HG03045 (cell line): ENCODE results near the gene PTPRN2.

Experiments
- ATAC-seq: cut with Tn5 transposase; IDR thresholded peaks from one replicate; pipeline ENCODE4 v1.9.1; 2021; ENCODE audit warnings: mild to moderate bottlenecking, moderate library complexity; ENCODE audit not compliant: unreplicated experiment

Gene PTPRN2

DNA sequence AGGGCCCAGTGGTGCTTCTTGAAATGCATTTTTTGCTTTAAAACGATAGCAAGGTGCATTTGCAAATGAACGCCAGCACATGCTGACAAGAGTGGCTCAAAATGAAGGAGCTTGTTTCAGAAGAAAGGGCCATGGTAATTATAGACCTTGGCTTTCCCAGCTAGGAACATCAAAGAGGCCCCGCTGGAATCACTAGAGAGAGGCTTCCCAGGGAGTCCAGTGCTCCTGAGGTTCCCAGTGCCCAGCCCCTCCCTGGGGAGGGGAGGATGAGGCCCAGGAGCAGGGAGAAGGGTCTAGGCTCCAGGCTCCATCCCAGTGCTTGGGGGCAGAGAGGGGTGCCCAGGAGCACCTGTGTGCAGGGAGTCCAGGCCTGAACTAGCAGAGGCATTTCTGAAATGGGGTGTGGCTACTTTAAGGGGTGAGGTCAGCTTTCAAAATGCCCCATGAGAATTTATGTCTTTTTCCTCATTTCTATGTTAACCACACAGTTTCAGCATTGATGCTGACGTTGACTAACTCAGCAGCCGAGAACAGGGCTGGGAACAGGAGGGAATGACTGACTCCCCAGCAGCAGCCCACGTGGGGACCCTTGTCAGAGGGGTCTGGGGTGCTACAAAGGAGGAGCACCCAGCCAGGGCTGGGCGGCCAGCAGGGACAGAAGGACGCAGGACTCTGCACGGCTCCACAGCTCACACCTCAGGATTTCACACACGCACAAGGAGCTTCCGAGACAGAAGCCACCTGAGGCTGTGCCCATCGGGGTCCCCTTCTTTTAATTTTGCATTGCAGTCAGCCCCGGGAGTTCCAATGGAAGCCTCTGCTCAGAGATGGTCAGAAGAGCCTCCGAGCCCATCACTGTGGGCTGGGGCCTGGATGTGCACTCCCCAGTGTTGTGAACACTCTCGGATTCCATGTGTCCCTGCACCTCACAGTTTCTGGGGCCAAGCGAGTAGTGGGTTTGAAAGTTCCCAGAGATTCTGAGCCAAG, 570.2 kb downstream of the PTPRN2 start:
- ATAC-seq: no peak

DNA sequence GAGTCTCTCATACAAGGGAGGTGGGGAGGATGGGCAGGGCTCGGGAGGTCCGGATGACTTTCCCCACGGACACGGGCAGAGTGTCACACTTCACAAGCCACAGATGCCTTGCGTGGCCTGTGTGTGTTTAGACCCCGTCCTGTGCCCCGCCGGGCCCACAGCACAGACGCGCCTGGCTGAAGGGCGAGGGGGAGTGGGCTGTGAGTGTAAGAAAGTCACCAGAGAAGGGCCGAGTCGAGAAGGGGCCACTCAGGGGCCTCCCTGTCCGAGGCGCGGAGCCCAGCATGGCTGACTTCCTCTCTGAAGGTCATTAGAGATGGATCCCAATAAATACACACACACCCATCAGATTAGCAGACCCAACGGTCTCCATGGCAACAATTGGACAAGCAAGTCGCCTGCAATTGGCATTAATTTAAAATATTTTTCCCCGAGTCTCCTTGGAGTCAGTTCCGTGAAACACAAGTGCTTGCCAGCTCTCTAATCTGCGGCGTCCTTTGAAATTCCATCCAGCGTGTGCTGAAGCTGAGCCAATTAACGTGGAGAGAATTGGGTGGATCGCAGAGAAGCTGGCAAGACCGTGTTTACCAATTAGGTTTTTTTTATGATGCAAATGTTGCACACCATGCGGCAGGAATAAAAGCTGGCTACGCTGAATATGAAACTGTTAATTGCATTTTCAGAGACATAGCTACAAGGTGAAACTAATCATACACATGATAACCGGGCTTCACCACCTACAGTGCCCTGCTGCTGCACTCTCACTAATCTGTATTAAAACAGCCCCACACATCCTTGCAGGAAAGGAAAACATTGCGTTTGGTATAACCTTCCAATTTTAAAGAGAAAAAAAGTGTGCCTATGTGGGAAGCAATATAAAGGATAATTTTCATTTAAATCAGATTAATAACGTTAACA, 571.2 kb downstream of the PTPRN2 start:
- ATAC-seq: no peak

DNA sequence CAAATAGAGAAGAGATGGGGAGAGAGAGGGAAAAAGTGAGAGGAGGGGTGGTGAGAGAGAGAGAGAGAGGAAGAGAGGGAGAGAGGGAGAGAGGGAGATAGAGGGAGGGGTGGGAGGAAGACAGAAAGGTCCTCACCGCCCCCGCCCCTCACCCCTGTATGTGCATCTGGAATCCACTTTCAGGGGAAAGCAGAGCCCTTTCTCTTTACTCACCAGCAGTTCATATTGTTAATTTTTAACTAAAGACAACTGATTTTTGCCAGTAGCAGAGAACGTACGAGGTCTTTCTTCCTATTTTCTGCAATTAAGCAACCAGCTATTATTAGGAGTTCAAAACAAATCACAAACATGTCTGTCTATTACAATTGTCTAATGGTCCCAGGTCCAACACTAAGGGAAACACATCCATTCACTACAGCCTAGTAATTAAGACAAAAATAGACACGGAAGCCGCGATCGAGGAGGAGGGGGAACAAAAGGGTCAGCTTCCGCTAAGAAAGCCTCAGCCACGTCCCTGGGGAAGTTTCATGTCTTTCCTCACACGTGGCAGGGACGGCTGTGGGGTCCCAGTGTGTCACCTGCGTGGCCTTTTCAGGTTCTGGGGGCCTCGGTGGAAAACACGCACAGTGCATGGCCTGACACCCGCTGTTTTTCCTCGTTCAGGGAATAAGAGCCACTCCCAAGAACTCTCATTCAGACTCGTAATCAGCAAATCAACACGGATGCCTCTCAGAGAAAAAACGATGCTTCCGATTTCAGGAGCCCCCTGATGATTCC, 572.0 kb downstream of the PTPRN2 start:
- no peak for ATAC-seq

DNA sequence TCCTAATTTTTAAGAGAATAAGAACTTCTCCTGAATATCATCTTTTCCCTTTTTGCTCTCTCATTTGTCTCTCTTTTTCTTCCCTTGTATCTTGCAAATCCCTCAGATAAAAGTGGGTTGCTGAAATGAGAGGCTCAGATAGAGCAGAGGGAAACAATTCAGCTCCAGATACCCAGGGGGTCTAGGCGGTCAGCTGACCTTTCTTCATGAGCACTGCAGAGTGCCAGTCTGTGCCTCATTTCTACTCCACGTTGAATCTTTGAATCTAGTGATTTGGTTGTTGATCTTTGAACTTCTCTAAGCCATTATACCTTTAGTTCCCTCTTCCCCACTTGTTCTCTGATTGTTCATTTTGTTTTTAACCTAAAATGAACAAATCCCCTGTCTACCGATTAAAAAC, 572.6 kb downstream of the PTPRN2 start:
- no peak for ATAC-seq

DNA sequence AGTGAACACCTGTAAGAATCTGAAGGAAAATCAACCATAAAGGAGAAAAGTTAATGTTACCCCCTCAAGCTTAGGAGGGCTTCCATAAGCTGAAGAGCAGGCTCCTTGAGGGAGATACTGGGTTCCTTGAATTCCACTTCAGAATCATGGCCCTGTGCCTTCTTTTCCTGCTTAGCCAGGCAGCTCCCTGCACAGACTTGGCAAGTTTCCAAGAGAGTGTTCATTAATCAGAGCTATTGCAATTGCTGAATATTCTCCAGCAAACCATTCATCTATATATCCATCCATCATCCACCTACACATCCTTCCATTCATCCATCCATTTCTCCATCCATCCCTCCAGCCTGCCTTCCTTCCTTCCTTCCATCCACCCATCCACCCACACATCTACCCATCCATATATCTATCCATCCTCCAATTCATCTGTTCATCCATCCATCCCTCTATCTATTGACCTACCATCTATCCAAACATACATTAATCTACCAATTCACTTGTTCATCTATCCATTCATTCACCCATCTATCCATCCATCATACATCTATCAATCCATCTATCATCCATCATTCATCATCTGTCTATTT, 574.4 kb downstream of the PTPRN2 start:
- ATAC-seq: no peak

DNA sequence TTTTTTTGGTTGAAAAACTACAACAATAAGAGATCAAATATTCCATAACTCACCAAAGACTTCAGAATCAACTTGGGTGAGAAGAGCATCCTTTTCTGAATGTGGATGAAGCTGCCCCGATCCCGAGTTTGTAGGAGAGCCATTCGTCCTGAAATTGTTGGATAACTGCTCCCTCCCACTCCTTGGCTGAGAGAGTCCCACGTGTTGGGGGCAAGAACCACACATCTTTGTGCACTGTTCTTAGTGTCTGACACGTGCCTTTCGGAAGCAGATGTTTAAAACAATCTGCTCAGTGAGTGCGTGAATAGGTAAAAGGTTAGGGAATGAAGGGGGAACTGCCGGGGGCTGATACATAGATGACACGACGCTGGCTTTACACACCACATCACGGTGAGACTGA, 575.7 kb downstream of the PTPRN2 start:
- ATAC-seq: no peak

DNA sequence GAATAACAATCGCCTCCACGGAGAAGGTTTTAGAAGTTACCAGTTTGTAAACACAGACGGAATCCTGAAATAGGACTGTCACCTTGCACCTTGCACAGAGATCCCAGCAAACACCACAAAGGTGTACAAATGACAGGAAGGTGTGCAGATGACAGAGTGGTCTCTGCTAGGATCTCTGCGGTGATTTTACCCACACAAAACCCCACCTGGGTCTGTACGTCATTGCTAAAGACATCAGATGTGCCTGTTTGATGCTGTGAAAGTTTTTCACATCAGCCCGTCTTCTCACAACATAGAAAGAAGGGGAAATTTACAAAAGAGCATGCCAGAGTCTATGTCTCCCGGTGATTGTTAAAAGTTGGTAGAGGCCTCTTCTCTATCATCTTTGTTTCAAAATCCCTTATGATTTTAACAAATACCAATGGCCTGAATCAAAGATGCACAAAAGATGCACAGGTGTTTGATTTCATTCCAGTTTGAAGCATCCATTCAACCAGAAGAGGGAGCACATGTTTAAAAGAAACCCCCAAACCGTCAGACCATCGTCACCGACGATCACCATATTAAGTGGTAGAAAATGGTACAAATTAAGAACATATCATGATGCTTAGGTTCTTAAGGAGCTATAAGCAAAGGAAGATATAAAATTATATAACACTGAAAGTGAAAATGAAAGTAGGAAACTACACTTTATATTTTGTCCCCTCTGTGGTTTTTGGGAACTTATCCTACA, 576.5 kb downstream of the PTPRN2 start:
- ATAC-seq: no peak

DNA sequence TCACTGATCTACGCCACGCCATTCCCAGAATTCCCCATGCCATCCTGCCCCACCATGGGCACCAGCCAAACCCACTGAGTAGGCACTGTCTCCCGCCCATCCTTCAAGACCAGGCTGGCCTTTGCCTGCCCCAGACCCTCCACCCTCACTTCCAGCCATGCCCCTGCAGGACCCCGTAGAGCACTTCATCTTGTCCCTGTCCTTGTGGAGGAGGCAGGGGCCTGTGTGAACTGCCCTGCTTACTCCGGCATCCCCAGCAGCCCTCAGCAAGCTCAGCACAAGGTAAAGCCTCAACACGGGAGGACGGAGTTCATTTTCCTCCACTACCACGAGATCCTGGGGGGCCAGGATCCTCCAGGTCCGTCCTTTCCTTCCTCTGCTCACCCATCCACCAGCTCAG, 577.7 kb downstream of the PTPRN2 start:
- no peak for ATAC-seq

DNA sequence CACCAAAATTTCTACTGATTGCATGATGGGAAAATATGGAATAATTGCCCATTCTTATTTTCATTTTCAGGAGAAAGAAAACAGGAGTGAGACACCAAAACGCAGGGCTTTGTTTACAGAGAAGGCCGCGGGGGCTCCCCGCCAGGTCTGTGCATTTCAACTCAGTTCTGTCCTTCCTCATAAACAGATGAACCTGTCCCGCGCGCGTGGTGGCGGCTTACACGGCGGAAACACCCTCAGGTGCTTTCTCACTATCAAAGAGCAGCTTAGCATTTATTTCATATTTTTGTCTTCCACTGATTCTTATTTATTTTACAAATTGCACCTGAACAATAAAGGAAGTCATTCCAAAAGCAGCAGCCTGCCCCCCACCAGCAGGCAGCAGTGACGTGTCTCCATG, 579.4 kb downstream of the PTPRN2 start:
- no peak for ATAC-seq

DNA sequence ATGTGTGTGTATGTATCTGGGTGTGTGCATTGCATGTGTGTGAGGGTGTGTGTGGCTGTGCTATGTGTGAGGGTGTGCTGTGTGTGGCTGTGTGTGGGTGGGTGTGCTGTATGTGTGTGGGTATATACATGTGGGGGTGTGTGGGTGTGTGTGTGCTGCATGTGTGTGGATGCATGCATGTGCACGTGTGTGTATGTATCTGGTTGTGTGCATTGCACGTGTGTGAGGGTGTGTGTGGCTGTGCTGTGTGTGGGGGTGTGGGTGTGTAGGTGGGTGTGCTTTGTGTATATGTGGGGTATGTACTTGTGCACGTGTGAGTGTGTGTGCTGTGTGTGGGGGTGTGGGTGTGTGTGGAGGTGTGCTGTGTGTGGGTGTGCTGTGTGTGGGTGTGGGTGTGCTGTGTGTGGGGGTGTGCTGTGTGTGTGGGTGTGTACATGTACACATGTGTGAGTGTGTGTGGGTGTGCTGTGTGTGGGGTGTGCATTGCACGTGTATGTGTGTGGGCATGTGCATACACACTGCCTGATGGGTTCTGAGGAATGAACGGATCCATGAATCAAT, 579.8 kb downstream of the PTPRN2 start:
- ATAC-seq: no peak

DNA sequence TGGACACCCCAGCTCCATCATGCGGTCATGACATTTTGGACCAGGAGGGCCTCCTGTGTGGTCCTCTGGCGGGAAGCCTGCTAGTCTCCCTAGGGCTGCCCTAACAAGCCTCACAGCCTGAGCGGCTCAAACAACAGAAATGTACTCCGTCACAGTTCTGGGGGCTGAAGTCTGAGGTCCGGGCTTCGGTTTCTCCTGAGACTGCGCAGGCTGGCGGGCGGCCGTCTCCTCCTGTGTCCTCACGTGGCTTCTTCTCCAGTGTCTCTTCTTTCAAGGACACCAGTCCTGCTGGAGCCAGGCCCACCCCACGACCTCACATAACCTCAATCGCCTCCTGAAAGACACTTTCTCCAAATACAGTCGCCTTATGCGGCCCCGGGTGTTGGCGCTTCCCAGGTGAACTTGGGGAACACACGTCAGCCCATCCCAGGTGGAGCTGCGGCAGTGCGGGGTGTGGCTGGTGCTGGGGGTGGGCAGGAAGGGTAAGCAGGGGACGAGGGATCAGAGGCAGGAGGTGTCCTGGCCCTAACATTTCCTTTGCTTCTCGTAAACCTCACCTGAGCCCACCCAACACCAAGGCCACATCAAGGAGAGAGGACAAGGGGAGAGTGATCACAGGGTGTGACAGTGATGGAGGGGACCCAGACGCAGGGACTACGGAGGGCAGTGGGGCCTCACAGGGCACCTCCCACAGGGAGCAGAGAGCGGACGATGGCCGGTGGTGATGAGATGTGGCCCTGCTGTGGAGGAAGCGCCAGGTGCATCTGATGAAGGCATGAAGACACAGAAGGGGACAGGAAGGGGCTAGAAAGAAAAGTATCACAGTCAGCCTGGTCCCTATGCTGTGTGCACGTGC, 580.6 kb downstream of the PTPRN2 start:
- no peak for ATAC-seq

DNA sequence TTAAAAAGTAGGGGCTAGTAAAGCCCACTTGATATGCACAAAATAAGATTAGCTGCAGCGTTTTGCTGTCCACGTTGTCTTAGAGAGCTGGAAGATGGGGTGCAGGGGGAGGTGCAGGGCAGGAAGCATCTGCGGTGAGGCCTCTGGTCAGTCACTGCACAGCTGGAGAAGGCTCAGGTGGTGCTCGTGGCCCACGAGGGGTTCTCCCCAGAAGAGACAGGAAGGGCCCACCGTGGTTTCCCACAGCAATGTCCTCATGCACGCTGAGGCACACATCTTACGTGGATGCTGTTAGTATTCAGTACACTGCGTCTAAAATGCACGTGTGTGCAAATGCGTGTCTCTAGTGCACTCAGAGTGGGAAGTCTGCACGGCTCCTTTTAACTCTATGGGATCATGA, 582.1 kb downstream of the PTPRN2 start:
- ATAC-seq: no peak

DNA sequence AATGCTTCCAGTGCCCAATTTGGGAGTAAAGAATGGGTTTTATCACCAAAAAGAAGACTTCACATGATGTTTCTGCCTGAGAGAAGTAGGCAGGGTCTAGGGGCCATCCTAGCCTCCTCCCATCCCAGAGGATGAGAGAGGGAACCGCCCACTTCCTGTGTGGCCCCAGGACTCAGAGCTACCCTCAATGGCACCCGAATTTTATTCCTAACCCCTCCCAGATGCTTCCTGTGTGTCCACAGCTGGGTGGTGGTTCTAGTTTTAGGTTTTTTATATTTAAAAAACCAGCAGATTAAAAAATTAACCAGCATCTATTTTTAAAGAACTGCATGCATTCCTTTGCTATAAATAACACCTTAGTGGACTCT, 583.5 kb downstream of the PTPRN2 start:
- ATAC-seq: no peak

DNA sequence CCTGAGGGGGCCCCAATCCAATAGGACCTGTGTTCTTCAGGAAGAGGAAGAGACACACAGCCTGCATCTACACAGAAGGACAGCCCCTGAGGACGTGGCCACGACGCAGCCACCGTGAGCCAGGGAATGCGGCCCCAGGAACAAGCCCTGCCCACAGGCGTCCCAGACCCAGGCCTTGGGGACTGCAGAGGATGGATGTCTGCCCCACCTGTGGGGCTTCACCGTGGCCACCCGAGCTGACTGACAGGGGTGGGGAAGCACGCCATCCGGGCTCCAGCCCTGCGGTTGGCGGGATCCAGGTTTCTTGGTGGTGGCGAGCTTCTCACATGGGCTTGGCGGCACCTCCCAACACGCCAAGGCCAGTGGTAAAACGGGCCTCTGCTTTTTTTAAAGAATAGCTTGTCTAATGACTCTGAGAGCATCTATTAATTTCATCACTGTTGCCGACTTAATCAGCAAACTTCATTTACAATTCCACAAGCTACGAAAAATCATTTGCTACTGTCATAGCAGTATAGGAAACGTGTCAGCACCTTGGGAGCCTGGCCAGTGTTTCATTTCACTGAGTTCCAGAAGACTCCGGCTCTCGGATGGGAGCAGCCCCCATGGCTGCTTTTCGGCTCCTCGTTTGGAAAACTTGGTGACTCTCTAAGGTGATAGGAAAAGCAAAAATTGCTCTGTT, 584.0 kb downstream of the PTPRN2 start:
- no peak for ATAC-seq

DNA sequence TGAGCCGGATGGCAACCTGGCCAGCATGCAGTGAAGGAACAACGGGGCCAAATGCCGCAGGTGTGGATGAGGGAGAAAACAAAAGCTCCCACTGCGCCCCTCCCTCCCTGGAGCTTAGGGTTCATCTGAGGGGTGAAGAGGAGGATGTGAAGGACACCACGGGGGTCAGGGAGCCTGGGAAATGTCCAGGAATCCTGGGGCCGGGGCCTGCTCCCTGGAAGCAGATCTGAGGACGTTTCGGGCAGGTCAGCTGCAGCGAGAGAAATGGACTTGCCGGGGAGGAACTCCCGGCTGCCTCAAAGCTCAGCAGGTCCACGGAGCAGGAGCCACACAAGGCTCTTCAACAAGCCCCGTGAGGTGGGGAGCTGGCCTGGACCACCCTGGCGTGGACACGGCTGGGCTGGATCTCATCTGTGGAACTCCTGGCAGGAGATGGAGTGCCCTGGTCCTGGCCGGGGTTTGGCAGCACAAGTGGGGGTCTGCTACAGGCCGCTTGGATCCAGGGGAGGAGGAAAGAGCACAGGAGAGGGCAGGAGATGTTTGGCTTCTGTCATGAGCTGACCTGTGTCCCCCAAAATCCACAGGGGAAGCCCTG, 585.0 kb downstream of the PTPRN2 start:
- ATAC-seq: no peak

DNA sequence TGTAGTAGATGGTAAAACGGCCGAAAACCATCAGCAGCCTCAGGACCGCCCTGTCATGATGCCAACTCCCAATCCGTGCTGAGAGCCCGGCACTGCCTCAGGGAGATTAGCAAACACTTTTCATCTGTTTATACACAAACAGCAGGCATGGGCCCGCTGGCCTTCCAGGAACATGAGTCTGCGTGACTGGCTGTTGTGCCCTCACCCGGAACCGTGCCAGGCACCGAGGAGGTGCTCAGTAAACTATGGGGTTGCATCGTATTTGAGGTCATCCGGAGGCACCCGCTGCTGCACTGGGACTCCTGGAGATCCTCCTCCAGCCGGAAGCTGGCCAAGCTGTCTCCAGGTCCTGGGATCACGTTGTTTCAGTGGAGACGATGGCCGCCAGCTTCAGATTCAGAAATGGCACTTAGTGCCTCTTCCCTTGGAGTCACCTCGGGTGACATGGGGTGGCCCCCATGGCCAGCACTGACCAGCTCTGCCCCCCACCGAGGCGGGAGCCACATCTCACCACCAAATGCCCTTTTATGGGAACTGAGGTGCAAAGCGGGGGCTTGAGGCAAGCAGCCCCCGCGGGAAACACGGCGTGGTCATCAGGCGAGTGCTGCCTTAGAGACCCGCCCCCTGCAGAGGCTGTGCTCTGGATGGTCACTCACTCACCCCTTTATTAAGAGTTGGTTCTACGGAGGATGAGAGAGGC, 585.9 kb downstream of the PTPRN2 start:
- no peak for ATAC-seq

DNA sequence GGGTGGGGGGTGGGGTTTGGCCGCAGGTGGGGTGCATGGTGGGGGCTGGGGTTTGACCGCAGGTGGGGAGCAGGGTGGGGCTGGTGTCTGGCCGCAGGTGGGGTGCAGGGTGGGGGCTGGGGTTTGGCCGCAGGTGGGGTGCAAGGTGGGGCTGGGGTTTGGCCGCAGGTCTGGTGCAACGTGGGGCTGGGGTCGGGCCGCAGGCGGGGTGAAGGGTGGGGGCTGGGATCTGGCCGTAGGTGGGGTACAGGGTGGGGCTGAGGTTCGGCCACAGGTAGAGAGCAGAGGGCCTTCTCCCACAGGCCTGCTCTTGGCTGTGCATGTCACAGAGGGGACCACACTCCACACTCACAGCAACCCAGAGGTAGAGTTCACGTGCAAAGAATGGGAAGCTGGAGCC, 586.6 kb downstream of the PTPRN2 start:
- no peak for ATAC-seq
